Natural killer cell (primary cell): Measurements from ENCODE around the gene LTB4R. TPM values are rescaled to one million over a fixed set of nuclear protein-coding genes. Genes with fewer than 3 reads are reported as not detected.

Source experiments
- ATAC-seq, 3 donors: fragments of 150-1000 bp in 2 of 3; fragments of 200-7000 bp in 1 of 3; cut with Tn5 transposase; 1 replicate in 1 of 3; 2 replicates in 2 of 3; pipeline ENCODE4 v1.10.0; 2021; ENCODE audit warnings: mild to moderate bottlenecking in 2 of 3, moderate library complexity in 2 of 3
- DNase-seq, 2 donors: peaks; one replicate each; pipeline versions ENCODE4 v3.0.0 to v3.0.0-alpha.2; 2013 to 2021; ENCODE audit warnings: mixed read lengths in 1 of 2
- H3K27ac ChIP-seq: one replicate; pipeline ENCODE4 v1.5.1; 2013; ENCODE audit warnings: mild to moderate bottlenecking, low read length
- H3K27me3 ChIP-seq: one replicate; pipeline ENCODE4 v1.6.1; 2013; ENCODE audit warnings: low read length; ENCODE audit not compliant: control insufficient read depth, insufficient read depth
- H3K36me3 ChIP-seq: one replicate; pipeline ENCODE4 v1.6.1; 2013; ENCODE audit warnings: low read length; ENCODE audit not compliant: control insufficient read depth, insufficient read depth
- H3K4me1 ChIP-seq: one replicate; pipeline ENCODE4 v1.6.1; 2013; ENCODE audit warnings: low read length; ENCODE audit not compliant: control insufficient read depth, insufficient read depth
- H3K4me3 ChIP-seq: one replicate; pipeline ENCODE4 v1.5.1; 2013; ENCODE audit warnings: low read length
- H3K9me3 ChIP-seq: one replicate; pipeline ENCODE4 v1.6.1; 2013; ENCODE audit warnings: low read length; ENCODE audit not compliant: control insufficient read depth, insufficient read depth
- H3K27ac Mint-ChIP-seq, 2 donors: one replicate each; pipeline ENCODE4 v1.8.0; 2022; ENCODE audit warnings: mild to moderate bottlenecking in 2 of 2, mixed read lengths in 2 of 2, moderate library complexity in 1 of 2
- H3K27me3 Mint-ChIP-seq, 2 donors: one replicate each; pipeline ENCODE4 v1.8.0; 2022; ENCODE audit warnings: low read depth in 2 of 2, mixed read lengths in 2 of 2
- H3K36me3 Mint-ChIP-seq: one replicate; pipeline ENCODE4 v1.8.0; 2022; ENCODE audit warnings: mixed read lengths
- H3K4me1 Mint-ChIP-seq, 2 donors: one replicate each; pipeline ENCODE4 v1.8.0; 2022; ENCODE audit warnings: mixed read lengths in 2 of 2
- H3K4me3 Mint-ChIP-seq: one replicate; pipeline ENCODE4 v1.8.0; 2022; ENCODE audit warnings: mild to moderate bottlenecking, moderate library complexity, mixed read lengths
- H3K9me3 Mint-ChIP-seq, 2 donors: one replicate each; pipeline ENCODE4 v1.8.0; 2022; ENCODE audit warnings: mixed read lengths in 2 of 2
- CTCF ChIP-seq: fragments of 200-600 bp; IDR thresholded peaks from one replicate; pipeline ENCODE4 v1.8.0; 2022; ENCODE audit warnings: antibody characterized with exemption
- WGBS: methylation state at CpG from one replicate; pipeline ENCODE4 v1.1.7; 2013; ENCODE audit warnings: missing lambda C conversion rate; ENCODE audit not compliant: insufficient coverage; 5-methylcytosine and 5-hydroxymethylcytosine counted together
- intact Hi-C: fragments of 100-400 bp; cut with micrococcal nuclease; formaldehyde crosslinking; loops from one replicate; pipeline ENCODE4 v1.14.2; 2022
- total RNA-seq, 4 donors: library from RNA; stranded (reverse); fragments of 120-200 nt in 1 of 4; gene quantifications; one replicate each; pipeline versions ENCODE4 v1.2.3 to v1.2.4, GENCODE V29; 2013 to 2022

LTB4R gene
- total RNA-seq, 3 donors from 2014 or later (not counting 1 experiment from before 2014, with no cell fraction given), result 33.5 to 55.7 (median 49.7) TPM

- H3K4me3 ChIP-seq, result no peak overlapping the region
- H3K27me3 Mint-ChIP-seq, result peaks cover 26 to 51% of the 10 kb centered on the region in 2 donors
- no peaks in the 10 kb centered on the region for H3K9me3 Mint-ChIP-seq
- DNase-seq (no peak), ATAC-seq (no peak)
- no peak overlapping the region for H3K4me3 Mint-ChIP-seq
- WGBS, result 85% methylated on average over 3 of the region's 7 CpGs
- no peaks in the 10 kb centered on the region for H3K4me1 ChIP-seq
- H3K36me3 Mint-ChIP-seq, result no peaks in the 10 kb centered on the region
- H3K4me1 Mint-ChIP-seq, result no peaks in the 10 kb centered on the region
- no peaks in the 10 kb centered on the region for H3K36me3 ChIP-seq
- no peak for TF ChIP-seq CTCF
- no peak overlapping the region for H3K27ac ChIP-seq
- intact Hi-C loops, result no loop called here
- no peak overlapping the region for H3K27ac Mint-ChIP-seq
- peaks cover 3% of the 10 kb centered on the region for H3K27me3 ChIP-seq
- no peaks in the 10 kb centered on the region for H3K9me3 ChIP-seq
Measured at GRCh38 chr14:24355009-24355408, 43.7 kb downstream of the LTB4R start.

GRCh38 chr14:24356208-24356607 lies 44.9 kb downstream of the LTB4R start:
- no peak for TF ChIP-seq CTCF
- Mint-ChIP-seq H3K4me3 (no peak overlapping the region), H3K27me3 (peaks cover 29 to 52% of the 10 kb centered on the region in 2 donors), H3K27ac (no peak overlapping the region), H3K4me1 (no peaks in the 10 kb centered on the region), H3K36me3 (no peaks in the 10 kb centered on the region), H3K9me3 (no peaks in the 10 kb centered on the region)
- intact Hi-C loops, result no loop called here
- ATAC-seq (no peak), DNase-seq (no peak)
- peaks cover 3% of the 10 kb centered on the region for H3K27me3 ChIP-seq
- H3K4me1 ChIP-seq, result no peaks in the 10 kb centered on the region
- no peak overlapping the region for H3K27ac ChIP-seq
- 90% methylated on average over 3 of the region's 4 CpGs for WGBS
- no peak overlapping the region for H3K4me3 ChIP-seq
- no peaks in the 10 kb centered on the region for H3K9me3 ChIP-seq
- H3K36me3 ChIP-seq, result no peaks in the 10 kb centered on the region

- Histone ChIP-seq H3K36me3 (no peaks in the 10 kb centered on the region), H3K4me1 (no peaks in the 10 kb centered on the region), H3K27me3 (peaks cover 4% of the 10 kb centered on the region), H3K27ac (no peak overlapping the region), H3K4me3 (no peak overlapping the region), H3K9me3 (no peaks in the 10 kb centered on the region)
- Mint-ChIP-seq H3K36me3 (no peaks in the 10 kb centered on the region), H3K27ac (no peak overlapping the region), H3K9me3 (no peaks in the 10 kb centered on the region), H3K4me3 (no peak overlapping the region), H3K27me3 (peaks cover 21 to 47% of the 10 kb centered on the region in 2 donors), H3K4me1 (peaks cover 0 to 2% of the 10 kb centered on the region in 2 donors)
- no peak for TF ChIP-seq CTCF
- no peak for ATAC-seq
- WGBS, result 92% methylated on average over 3 of the region's 3 CpGs
- intact Hi-C loops, result no loop called here
- no peak for DNase-seq
Measured at GRCh38 chr14:24360281-24360680, 49.0 kb downstream of the LTB4R start.

GRCh38 chr14:24361326-24361725 lies 50.0 kb downstream of the LTB4R start:
- no peak for TF ChIP-seq CTCF
- H3K27me3 Mint-ChIP-seq, result peaks cover 28 to 55% of the 10 kb centered on the region in 2 donors
- WGBS, result no CpG with 5 or more reads among the region's 2 CpGs
- DNase-seq (no peak), ATAC-seq (no peak)
- Histone ChIP-seq H3K27ac (no peak overlapping the region), H3K27me3 (peaks cover 13% of the 10 kb centered on the region), H3K9me3 (no peaks in the 10 kb centered on the region), H3K4me3 (no peak overlapping the region), H3K4me1 (peaks cover 9% of the 10 kb centered on the region), H3K36me3 (no peaks in the 10 kb centered on the region)
- H3K27ac Mint-ChIP-seq, result no peak overlapping the region
- intact Hi-C loops, result no loop called here
- H3K4me1 Mint-ChIP-seq, result peaks cover 8 to 9% of the 10 kb centered on the region in 2 donors
- H3K4me3 Mint-ChIP-seq, result no peak overlapping the region
- no peaks in the 10 kb centered on the region for H3K9me3 Mint-ChIP-seq
- H3K36me3 Mint-ChIP-seq, result no peaks in the 10 kb centered on the region
